ENCODE measurements around the gene NLRP1. TPM values are rescaled to one million over a fixed set of nuclear protein-coding genes. Genes with fewer than 3 reads are reported as not detected.

The NLRP1 gene
- total and polyA plus RNA-seq, 2 experiments from 2014 or later: 102 to 103 TPM

GRCh38 chr17:5480962-5481361 lies 103.3 kb downstream of the NLRP1 start:
- Histone ChIP-seq H3K4me3 (no peak overlapping the region), H3K27me3 (no peaks in the 10 kb centered on the region), H3K36me3 (peaks cover 48% of the 10 kb centered on the region), H3K9me3 (ENCODE audit: low read depth) (no peaks in the 10 kb centered on the region), H3K27ac (no peak overlapping the region), H3K4me1 (ENCODE audit: low read depth) (no peaks in the 10 kb centered on the region)
- no peak for DNase-seq (ENCODE audit: low read depth in 1 of 2, low spot score in 1 of 2)
- TF ChIP-seq CTCF (IDR thresholded peaks at IDR 0.05; ENCODE audit: low read depth, low read length): no peak

- no peak for DNase-seq (ENCODE audit: low read depth in 1 of 2, low spot score in 1 of 2)
- H3K9me3 ChIP-seq (ENCODE audit: low read depth): no peaks in the 10 kb centered on the region
- no peak overlapping the region for H3K4me3 ChIP-seq
- peaks cover 59% of the 10 kb centered on the region for H3K36me3 ChIP-seq
- H3K27ac ChIP-seq: no peak overlapping the region
- no peak for TF ChIP-seq CTCF (IDR thresholded peaks at IDR 0.05; ENCODE audit: low read depth, low read length)
- no peaks in the 10 kb centered on the region for H3K27me3 ChIP-seq
- no peaks in the 10 kb centered on the region for H3K4me1 ChIP-seq (ENCODE audit: low read depth)
These were observed 105.3 kb downstream of the NLRP1 start for GRCh38 chr17:5478992-5479391.

GRCh38 chr17:5473906-5474305 lies 110.4 kb downstream of the NLRP1 start:
- no peaks in the 10 kb centered on the region for H3K27me3 ChIP-seq
- H3K9me3 ChIP-seq (ENCODE audit: low read depth): no peaks in the 10 kb centered on the region
- H3K4me1 ChIP-seq (ENCODE audit: low read depth): no peaks in the 10 kb centered on the region
- H3K27ac ChIP-seq: no peak overlapping the region
- no peak for DNase-seq (ENCODE audit: low read depth in 1 of 2, low spot score in 1 of 2)
- H3K36me3 ChIP-seq: peaks cover 46% of the 10 kb centered on the region
- no peak overlapping the region for H3K4me3 ChIP-seq
- TF ChIP-seq CTCF (IDR thresholded peaks at IDR 0.05; ENCODE audit: low read depth, low read length): no peak

GRCh38 chr17:5472511-5472910 lies 111.8 kb downstream of the NLRP1 start:
- DNase-seq (ENCODE audit: low read depth in 1 of 2, low spot score in 1 of 2): peak in 1 of 2 donors; percentile 4
- Histone ChIP-seq H3K4me3 (no peak overlapping the region), H3K36me3 (peaks cover 38% of the 10 kb centered on the region), H3K27ac (no peak overlapping the region), H3K27me3 (no peaks in the 10 kb centered on the region), H3K9me3 (ENCODE audit: low read depth) (no peaks in the 10 kb centered on the region), H3K4me1 (ENCODE audit: low read depth) (no peaks in the 10 kb centered on the region)
- TF ChIP-seq CTCF (IDR thresholded peaks at IDR 0.05; ENCODE audit: low read depth, low read length): no peak

GRCh38 chr17:5468075-5468473 lies 116.2 kb downstream of the NLRP1 start:
- TF ChIP-seq CTCF (IDR thresholded peaks at IDR 0.05; ENCODE audit: low read depth, low read length): no peak
- DNase-seq (ENCODE audit: low read depth in 1 of 2, low spot score in 1 of 2): no peak
- H3K36me3 ChIP-seq: peaks cover 4% of the 10 kb centered on the region
- H3K4me3 ChIP-seq: peak overlapping the region; percentile 50
- peaks cover 5% of the 10 kb centered on the region for H3K4me1 ChIP-seq (ENCODE audit: low read depth)
- H3K27me3 ChIP-seq: no peaks in the 10 kb centered on the region
- H3K27ac ChIP-seq: peak overlapping the region; percentile 49
- H3K9me3 ChIP-seq (ENCODE audit: low read depth): no peaks in the 10 kb centered on the region

- no peak overlapping the region for H3K27ac ChIP-seq
- DNase-seq (ENCODE audit: low read depth in 1 of 2, low spot score in 1 of 2): peak in 1 of 2 donors; percentile 12
These were observed 116.9 kb downstream of the NLRP1 start for GRCh38 chr17:5467416-5467815.

More at GRCh38 chr17:5467416-5467815, 116.9 kb downstream of the NLRP1 start:
- H3K36me3 ChIP-seq: no peaks in the 10 kb centered on the region
- no peaks in the 10 kb centered on the region for H3K27me3 ChIP-seq
- no peak for TF ChIP-seq CTCF (IDR thresholded peaks at IDR 0.05; ENCODE audit: low read depth, low read length)
- H3K9me3 ChIP-seq (ENCODE audit: low read depth): no peaks in the 10 kb centered on the region
- peak overlapping the region; percentile 50 for H3K4me3 ChIP-seq
- peaks cover 5% of the 10 kb centered on the region for H3K4me1 ChIP-seq (ENCODE audit: low read depth)
